Esophagus squamous epithelium (tissue), 4 donors: Measurements from ENCODE around the gene DNAJB1.

Experiments
- CTCF ChIP-seq, 6 experiments: fragments of 450-650 bp in 4 of 6; fragments of 200-600 bp in 2 of 6; sonication (generic) in 2 of 6; IDR thresholded peaks; one replicate each; pipeline ENCODE4 v1.5.1; 2016 to 2019; ENCODE audit warnings: antibody characterized with exemption in 6 of 6, mild to moderate bottlenecking in 4 of 6, moderate library complexity in 4 of 6
- POLR2A ChIP-seq, 4 donors: fragments of 450-650 bp; IDR thresholded peaks; one replicate each; pipeline ENCODE4 v1.6.1; 2017; ENCODE audit warnings: antibody characterized with exemption in 4 of 4, mild to moderate bottlenecking in 4 of 4, moderate library complexity in 3 of 4

- TF ChIP-seq POLR2A (IDR thresholded peaks at IDR 0.05) (no peak), CTCF (IDR thresholded peaks at IDR 0.05) (no peak)
These were observed 32.1 kb upstream of the DNAJB1 start for GRCh38 chr19:14550201-14550754.
